IMR-90 (cell line): ENCODE data around the gene EFHD2. TPM values are rescaled to one million over a fixed set of nuclear protein-coding genes. Genes with fewer than 3 reads are reported as not detected.

Experiments used
- ATAC-seq: fragments of 200-7000 bp; cut with Tn5 transposase; 2 replicates; pipeline ENCODE4 v1.9.1; 2020; ENCODE audit warnings: low read depth, mild to moderate bottlenecking, moderate library complexity
- BruUV-seq: library from RNA; stranded (reverse); fragments of 400-500 nt; replicated peaks from 2 replicates; lab custom pipeline; 2021; lab: Mats Ljungman, UMichigan
- CTCF ChIA-PET: fragments of 300-600 bp; formaldehyde crosslinking; extraction: SDS; loops from one replicate; lab custom pipeline; 2021; ENCODE audit warnings: antibody characterized with exemption; lab: Yijun Ruan, JAX
- POLR2A ChIA-PET: fragments of 300-600 bp; sonication (Branson Sonifier 250); formaldehyde crosslinking; loops from one replicate; lab custom pipeline; 2022; ENCODE audit warnings: antibody characterized with exemption; ENCODE audit not compliant: unreplicated experiment; lab: Charles Lee
- DNase-seq: peaks from one replicate; pipeline ENCODE4 v3.0.0; 2013
- H2AFZ ChIP-seq: replicated peaks from 2 replicates; pipeline ENCODE3; 2013; ENCODE audit warnings: low read length, mild to moderate bottlenecking; ENCODE audit not compliant: poor library complexity
- H2AK5ac ChIP-seq: 2 replicates; pipeline ENCODE4 v1.6.1; 2013; ENCODE audit warnings: low read depth, low read length, inconsistent platforms
- H2AK9ac ChIP-seq: replicated peaks from 2 replicates; pipeline ENCODE3; 2013; ENCODE audit warnings: mild to moderate bottlenecking, low read depth, low read length, moderate library complexity; ENCODE audit not compliant: poor library complexity
- H2BK120ac ChIP-seq: 2 replicates; pipeline ENCODE4 v1.6.1; 2013; ENCODE audit warnings: low read depth, low read length, inconsistent platforms
- H2BK15ac ChIP-seq: 3 replicates; pipeline ENCODE4 v1.6.1; 2013; ENCODE audit warnings: low read depth, low read length, inconsistent platforms
- H2BK20ac ChIP-seq: 2 replicates; pipeline ENCODE4 v1.6.1; 2013; ENCODE audit warnings: low read depth, mild to moderate bottlenecking, inconsistent platforms, low read length, moderate library complexity
- H2BK5ac ChIP-seq: 2 replicates; pipeline ENCODE4 v1.6.1; 2013; ENCODE audit warnings: mild to moderate bottlenecking, low read depth, low read length, inconsistent platforms; ENCODE audit not compliant: poor library complexity, severe bottlenecking
- H3K14ac ChIP-seq: replicated peaks from 2 replicates; pipeline ENCODE4 v1.6.1; 2013; ENCODE audit warnings: low read depth, low read length, inconsistent platforms
- H3K18ac ChIP-seq: 2 replicates; pipeline ENCODE4 v1.6.1; 2013; ENCODE audit warnings: low read depth, low read length, control low read depth
- H3K23ac ChIP-seq: 2 replicates; pipeline ENCODE4 v1.6.1; 2013; ENCODE audit warnings: low read depth, low read length, inconsistent platforms
- H3K27ac ChIP-seq: 2 replicates; pipeline ENCODE4 v1.5.1; 2013; ENCODE audit warnings: mild to moderate bottlenecking, control low read depth, low read length; ENCODE audit not compliant: insufficient read depth
- H3K27me3 ChIP-seq: 2 replicates; pipeline ENCODE4 v1.6.1; 2013; ENCODE audit warnings: low read length; ENCODE audit not compliant: control insufficient read depth, insufficient read depth
- H3K36me3 ChIP-seq: 2 replicates; pipeline ENCODE4 v1.6.1; 2013; ENCODE audit warnings: low read length, mixed read lengths; ENCODE audit not compliant: control insufficient read depth, insufficient read depth
- H3K4ac ChIP-seq: 2 replicates; pipeline ENCODE4 v1.6.1; 2013; ENCODE audit warnings: low read depth, low read length, inconsistent platforms
- H3K4me1 ChIP-seq: 2 replicates; pipeline ENCODE4 v1.6.1; 2013; ENCODE audit warnings: low read length, mixed read lengths; ENCODE audit not compliant: control insufficient read depth, insufficient read depth
- H3K4me2 ChIP-seq: 2 replicates; pipeline ENCODE4 v1.6.1; 2013; ENCODE audit warnings: low read depth, mild to moderate bottlenecking, control low read depth, low read length, moderate library complexity
- H3K4me3 ChIP-seq: 2 replicates; pipeline ENCODE4 v1.5.1; 2013; ENCODE audit warnings: low read depth, mild to moderate bottlenecking, control low read depth, low read length, moderate library complexity; ENCODE audit not compliant: insufficient read depth
- H3K56ac ChIP-seq: 2 replicates; pipeline ENCODE4 v1.6.1; 2013; ENCODE audit warnings: low read length, inconsistent platforms; ENCODE audit not compliant: insufficient read depth; ENCODE audit errors: extremely low read depth
- H3K79me1 ChIP-seq, 2 experiments: 2 replicates each; pipeline ENCODE4 v1.6.1; 2013; ENCODE audit warnings: low read length in 2 of 2, inconsistent platforms in 1 of 2, low read depth in 1 of 2
- H3K9ac ChIP-seq: 2 replicates; pipeline ENCODE4 v1.6.1; 2013; ENCODE audit warnings: low read depth, low read length, control low read depth
- H3K9me1 ChIP-seq: 2 replicates; pipeline ENCODE4 v1.6.1; 2013; ENCODE audit warnings: low read length, inconsistent platforms; ENCODE audit not compliant: insufficient read depth
- H3K9me3 ChIP-seq: 2 replicates; pipeline ENCODE4 v1.6.1; 2013; ENCODE audit warnings: low read length; ENCODE audit not compliant: control insufficient read depth, insufficient read depth
- H4K20me1 ChIP-seq: 2 replicates; pipeline ENCODE4 v1.6.1; 2013; ENCODE audit warnings: low read length, inconsistent platforms; ENCODE audit not compliant: insufficient read depth
- H4K5ac ChIP-seq: 2 replicates; pipeline ENCODE4 v1.6.1; 2013; ENCODE audit warnings: mild to moderate bottlenecking, low read depth, low read length, control low read depth
- H4K8ac ChIP-seq, 2 experiments: 2 replicates each; pipeline ENCODE4 v1.6.1; 2013; ENCODE audit warnings: low read depth in 2 of 2, low read length in 2 of 2, control low read depth in 1 of 2, inconsistent platforms in 1 of 2
- H4K91ac ChIP-seq: 2 replicates; pipeline ENCODE4 v1.6.1; 2013; ENCODE audit warnings: low read depth, low read length, inconsistent platforms; ENCODE audit not compliant: insufficient read depth
- BHLHE40 ChIP-seq: fragments of 150-350 bp; IDR thresholded peaks from 2 replicates; pipeline ENCODE4 v1.6.1; 2016; ENCODE audit warnings: mild to moderate bottlenecking, low read depth, low read length
- CEBPB ChIP-seq: IDR thresholded peaks from 2 replicates; pipeline ENCODE4 v1.6.1; 2012; ENCODE audit warnings: low read depth, low read length, improper control_type of control experiment
- CHD1 ChIP-seq: IDR thresholded peaks from 2 replicates; pipeline ENCODE4 v1.6.1; 2012; ENCODE audit warnings: low read depth, low read length, improper control_type of control experiment
- CTCF ChIP-seq: conservative IDR thresholded peaks from 2 replicates; pipeline ENCODE4 v1.5.1; 2012; ENCODE audit warnings: mild to moderate bottlenecking, low read depth, low read length, improper control_type of control experiment
- ELK1 ChIP-seq: fragments of 150-350 bp; IDR thresholded peaks from 2 replicates; pipeline ENCODE4 v1.6.1; 2016; ENCODE audit warnings: low read depth, mild to moderate bottlenecking, low read length, moderate library complexity, borderline replicate concordance
- FOS ChIP-seq: fragments of 150-350 bp; IDR thresholded peaks from 2 replicates; pipeline ENCODE4 v1.6.1; 2016; ENCODE audit warnings: low read depth, low read length
- MXI1 ChIP-seq: IDR thresholded peaks from 2 replicates; pipeline ENCODE4 v1.6.1; 2012; ENCODE audit warnings: low read depth, mild to moderate bottlenecking, low read length, moderate library complexity, borderline replicate concordance
- RAD21 ChIP-seq: IDR thresholded peaks from 2 replicates; pipeline ENCODE4 v1.6.1; 2012; ENCODE audit warnings: low read length, improper control_type of control experiment
- RCOR1 ChIP-seq: IDR thresholded peaks from 2 replicates; pipeline ENCODE4 v1.6.1; 2012; ENCODE audit warnings: mild to moderate bottlenecking, low read length, improper control_type of control experiment; ENCODE audit not compliant: insufficient replicate concordance
- USF2 ChIP-seq: fragments of 150-350 bp; IDR thresholded peaks from 2 replicates; pipeline ENCODE4 v1.6.1; 2017; ENCODE audit warnings: mild to moderate bottlenecking, antibody characterized with exemption, low read length, low read depth
- WGBS, 2 experiments: methylation state at CpG; one replicate each; pipeline versions ENCODE4 v1.1.5 to v1.1.7; 2013; ENCODE audit warnings: missing lambda C conversion rate in 2 of 2; ENCODE audit not compliant: insufficient read length in 1 of 2; ENCODE audit errors: extremely low coverage in 2 of 2; 5-methylcytosine and 5-hydroxymethylcytosine counted together
- dilution Hi-C: fragments of 300-500 bp; cut with HindIII; formaldehyde crosslinking; loops from one replicate; pipeline ENCODE4 v1.14.3; 2018; ENCODE audit warnings: low sequenced_read_pairs; ENCODE audit not compliant: unreplicated experiment
- in situ Hi-C: fragments of 300-500 bp; cut with MboI; formaldehyde crosslinking; loops from 3 replicates; pipeline ENCODE4 v1.14.3; 2019; ENCODE audit warnings: low sequenced_read_pairs, inconsistent platforms, mixed read lengths
- intact Hi-C: fragments of 100-400 bp; cut with micrococcal nuclease; formaldehyde crosslinking; loops from 2 replicates; pipeline ENCODE4 v1.10.0; 2022
- polyA plus RNA-seq, 3 experiments: library from polyadenylated mRNA; depleted of rRNA; stranded (reverse); fragments of >200 nt; gene quantifications; 2 replicates each; pipeline ENCODE4 v1.2.3, GENCODE V29; 2012; ENCODE audit warnings: low replicate concordance in 1 of 3
- total RNA-seq: library from RNA; depleted of rRNA; stranded (reverse); fragments of >200 nt; gene quantifications from 2 replicates; pipeline ENCODE4 v1.2.3, GENCODE V29; 2012

EFHD2 gene
- total and polyA plus RNA-seq, 2 of the 4 experiments (the other 2 are of a cell fraction): 22.6 to 58.9 TPM

GRCh38 chr1:15427280-15427666 lies 17.6 kb downstream of the EFHD2 start:
- ChIA-PET POLR2A (no interaction called here), CTCF (interaction anchor here (0.6 to 2.1 kb wide), 9 partner anchors 10 to 457 kb away, joined by 3 to 13 read pairs (median 3); no protein-coding TSS in a partner anchor)
- no peak for ATAC-seq
- DNase-seq: no peak
- H3K9me3 ChIP-seq: no peaks in the 10 kb centered on the region
- no TSS peak for BruUV-seq
- H3K36me3 ChIP-seq: peaks cover 7% of the 10 kb centered on the region
- no peak overlapping the region for H3K4me3 ChIP-seq
- H4K20me1 ChIP-seq: peaks cover 14% of the 10 kb centered on the region
- H2BK20ac ChIP-seq: no peak overlapping the region
- peak overlapping the region; percentile 77 for H2AK9ac ChIP-seq
- no peak overlapping the region for H4K8ac ChIP-seq
- no peak overlapping the region for H2AFZ ChIP-seq
- intact Hi-C loops: no loop called here
- peak overlapping the region; percentile 8; the same call in 1 of the 2 replicates for H2BK120ac ChIP-seq
- H3K4ac ChIP-seq: peak overlapping the region; percentile 55; the same call in 1 of the 2 replicates
- H3K27me3 ChIP-seq: no peaks in the 10 kb centered on the region
- peak overlapping the region; percentile 16; the same call in 1 of the 2 replicates for H3K27ac ChIP-seq
- WGBS, 2 experiments: no CpG with 5 or more reads among the region's 6 CpGs
- H3K23ac ChIP-seq: no peak overlapping the region; the same call in 1 of the 2 replicates
- H2AK5ac ChIP-seq: peak overlapping the region; percentile 60
- H3K14ac ChIP-seq: no peak overlapping the region
- peaks cover 9% of the 10 kb centered on the region for H3K9me1 ChIP-seq
- peak overlapping the region; percentile 32 for H2BK5ac ChIP-seq
- peak overlapping the region; percentile 27; the same call in 1 of the 2 replicates for H4K91ac ChIP-seq
- peaks cover 2 to 39% of the 10 kb centered on the region in 2 experiments; a peak in 1 of 4 replicates for H3K79me1 ChIP-seq
- H3K18ac ChIP-seq: no peak overlapping the region
- peaks cover 16% of the 10 kb centered on the region for H3K4me1 ChIP-seq
- TF ChIP-seq ELK1: no peak
- TF ChIP-seq CEBPB: no peak
- TF ChIP-seq BHLHE40: no peak
- no peak for TF ChIP-seq USF2
- no peak for TF ChIP-seq CHD1
- no peak for TF ChIP-seq RAD21
- no peak for TF ChIP-seq RCOR1
- TF ChIP-seq MXI1: no peak
- no peak for TF ChIP-seq FOS
- no peak for TF ChIP-seq CTCF
- H2BK15ac ChIP-seq: no peak overlapping the region
- in situ Hi-C loops: loop anchor here (5.0 to 10.0 kb wide), 2 partner anchors 100 to 272 kb away; partner anchors contain the start of gene TMEM51
- H3K4me2 ChIP-seq: no peak overlapping the region
- no peak overlapping the region for H3K56ac ChIP-seq
- no peak overlapping the region for H3K9ac ChIP-seq
- dilution Hi-C loops: no loop called here
- no peak overlapping the region for H4K5ac ChIP-seq
